GM12891 (cell line): ENCODE data around the gene GALNT7.

Experiments used
- POLR2A ChIP-seq: IDR thresholded peaks from 2 replicates; pipeline ENCODE4 v1.6.1; 2011; ENCODE audit warnings: low read depth, low read length, control low read depth
- POU2F2 ChIP-seq: IDR thresholded peaks from 2 replicates; pipeline ENCODE4 v1.6.1; 2011; ENCODE audit warnings: low read depth, mild to moderate bottlenecking, control low read depth, low read length, moderate library complexity

DNA sequence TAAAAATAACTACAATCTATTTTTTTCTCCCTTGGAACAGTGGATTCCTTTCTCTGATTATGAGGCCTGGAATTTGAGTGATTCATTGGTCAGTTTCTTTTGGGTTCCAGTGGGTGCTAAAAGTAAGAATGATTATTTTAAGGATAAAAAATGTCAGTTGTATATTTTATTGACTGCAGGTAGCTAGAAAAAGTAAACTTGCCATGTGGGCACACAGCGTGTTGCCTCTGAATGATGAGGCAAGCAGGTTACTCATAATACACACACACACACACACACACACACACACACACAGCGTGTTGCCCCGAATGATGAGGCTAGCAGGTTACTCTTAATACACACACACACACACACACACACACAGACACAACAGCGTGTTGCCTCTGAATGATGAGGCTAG is 13.8 kb downstream of the GALNT7 start:
- TF ChIP-seq POLR2A (no peak), POU2F2 (no peak)
